HG02623 (cell line): ENCODE data around the gene EPB41L2.
"Not testable (repeated sequence)": the region's sequence is repeated elsewhere in the genome, so short reads cannot be mapped to it uniquely, and the experiment has no call there.

ENCODE experiments used
- ATAC-seq: cut with Tn5 transposase; IDR thresholded peaks from one replicate; pipeline ENCODE4 v1.9.1; 2021; ENCODE audit warnings: moderate library complexity; ENCODE audit not compliant: unreplicated experiment

Gene EPB41L2

DNA sequence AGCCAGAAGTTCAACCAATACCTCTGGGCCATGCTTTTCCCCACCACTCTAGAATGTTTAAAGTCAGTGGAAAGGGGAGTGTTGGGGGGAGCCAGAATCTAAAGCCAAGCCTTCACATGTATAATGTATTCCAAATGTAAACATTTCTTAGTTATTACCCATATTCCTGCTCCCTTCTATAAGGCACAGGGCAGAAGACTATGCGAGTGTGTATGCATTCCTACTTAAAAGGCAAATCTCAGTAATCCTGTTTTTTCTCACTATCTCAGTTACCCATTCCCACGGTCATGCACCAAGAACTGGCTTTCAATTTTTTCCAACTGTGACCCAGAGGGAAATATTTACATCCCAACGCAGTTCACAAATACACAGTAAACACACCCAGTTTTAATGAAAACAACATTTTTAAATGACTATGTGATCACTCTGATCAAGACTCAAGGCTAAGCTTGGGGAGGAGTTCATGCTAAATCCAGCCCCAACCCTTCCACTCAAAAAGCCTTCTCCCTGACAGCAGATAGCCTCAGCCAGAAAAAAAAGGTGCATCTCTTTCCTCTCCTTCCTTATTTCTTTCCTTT is 57.5 kb downstream of the EPB41L2 start:
- ATAC-seq: no peak

DNA sequence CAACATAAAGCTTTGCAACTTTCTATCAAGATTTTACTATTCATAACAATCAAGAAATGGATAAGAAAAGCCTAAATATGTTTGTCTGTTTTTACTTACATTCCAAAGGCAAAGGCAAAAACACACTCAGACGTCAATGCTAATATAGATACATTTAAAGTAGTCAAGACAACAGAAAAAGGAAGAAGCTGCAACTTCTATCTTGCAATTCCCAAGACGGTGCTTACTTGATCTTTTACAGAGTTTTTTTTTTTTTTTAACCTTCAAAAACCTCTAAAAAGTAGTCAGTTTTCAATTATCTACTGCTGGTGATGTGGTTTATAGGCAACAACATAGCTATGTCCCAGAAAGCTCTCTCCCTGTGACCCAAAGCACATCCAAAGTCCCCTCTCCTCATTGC is 58.1 kb downstream of the EPB41L2 start:
- ATAC-seq: no peak

DNA sequence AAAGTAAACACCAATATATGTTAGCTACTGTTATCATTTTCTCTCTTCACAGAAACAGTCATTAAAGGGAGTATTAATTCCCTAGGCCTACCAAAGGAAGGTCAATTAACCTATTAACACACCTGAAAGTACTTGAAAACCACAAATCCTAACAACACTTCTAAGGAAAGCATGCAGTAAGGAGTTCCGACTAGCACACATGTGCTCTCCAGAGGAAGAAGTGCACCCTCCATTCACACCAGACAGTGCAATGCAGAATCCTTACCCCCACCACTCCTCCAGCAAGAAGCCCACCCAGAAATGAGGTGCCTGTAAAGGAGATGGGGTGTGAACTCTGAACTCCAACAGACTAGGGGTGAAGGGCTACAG is 58.7 kb downstream of the EPB41L2 start:
- no peak for ATAC-seq

DNA sequence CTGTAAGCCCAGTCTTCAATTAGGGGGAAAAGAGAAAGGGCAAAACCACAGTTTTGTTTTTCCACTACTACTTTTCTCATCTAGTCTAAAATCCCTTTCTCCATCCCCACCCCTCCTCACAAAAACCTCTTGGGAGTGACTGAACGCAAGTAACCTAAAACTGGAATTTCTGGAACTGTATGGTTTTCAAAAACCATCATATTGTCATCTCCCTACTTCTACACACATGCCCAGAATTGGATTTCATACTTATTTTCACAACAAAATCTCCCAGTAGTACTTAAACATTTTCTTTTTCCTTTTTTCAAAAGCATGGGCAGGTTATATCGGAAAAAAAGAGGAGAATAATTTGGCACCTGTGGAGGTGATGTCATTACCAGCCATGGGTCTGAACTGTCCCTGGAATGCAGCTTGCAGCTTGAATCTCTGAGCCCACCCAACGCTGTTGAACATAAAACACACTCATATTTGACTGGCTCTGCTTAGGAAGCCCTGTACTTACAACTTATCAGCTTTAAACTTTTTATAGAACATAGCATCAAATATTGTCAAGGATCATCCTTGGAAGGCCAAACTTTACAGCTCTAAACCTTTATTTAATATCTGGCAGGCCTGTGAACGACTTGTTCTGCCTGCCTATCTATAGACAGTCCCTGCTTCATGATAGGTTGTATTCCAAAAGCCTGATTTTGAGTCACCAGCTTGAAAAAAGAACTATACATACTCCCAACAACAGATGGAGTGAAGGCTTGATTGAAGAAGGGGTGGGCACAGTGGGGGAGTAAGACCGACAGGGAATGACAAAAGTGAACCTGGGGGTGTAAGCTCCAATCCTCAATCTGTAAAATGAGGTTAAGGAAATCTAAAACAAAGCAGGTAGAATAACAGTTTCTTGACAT is 59.3 kb downstream of the EPB41L2 start:
- ATAC-seq: no peak

DNA sequence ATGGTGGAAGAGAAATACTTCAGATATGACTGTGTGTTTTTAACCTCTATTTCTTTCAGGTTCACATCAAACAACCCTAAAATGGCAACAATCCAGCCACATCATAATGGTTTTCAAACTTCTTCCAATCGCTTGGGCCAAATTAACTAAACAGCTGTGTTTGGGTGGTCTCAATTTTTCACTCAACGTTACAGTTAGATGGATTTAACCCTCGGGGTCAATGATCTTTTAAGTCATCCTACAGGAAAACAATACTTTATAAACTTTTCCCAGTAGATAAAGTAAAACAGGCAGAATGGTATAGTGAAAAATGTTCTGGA is 60.4 kb downstream of the EPB41L2 start:
- no peak for ATAC-seq

DNA sequence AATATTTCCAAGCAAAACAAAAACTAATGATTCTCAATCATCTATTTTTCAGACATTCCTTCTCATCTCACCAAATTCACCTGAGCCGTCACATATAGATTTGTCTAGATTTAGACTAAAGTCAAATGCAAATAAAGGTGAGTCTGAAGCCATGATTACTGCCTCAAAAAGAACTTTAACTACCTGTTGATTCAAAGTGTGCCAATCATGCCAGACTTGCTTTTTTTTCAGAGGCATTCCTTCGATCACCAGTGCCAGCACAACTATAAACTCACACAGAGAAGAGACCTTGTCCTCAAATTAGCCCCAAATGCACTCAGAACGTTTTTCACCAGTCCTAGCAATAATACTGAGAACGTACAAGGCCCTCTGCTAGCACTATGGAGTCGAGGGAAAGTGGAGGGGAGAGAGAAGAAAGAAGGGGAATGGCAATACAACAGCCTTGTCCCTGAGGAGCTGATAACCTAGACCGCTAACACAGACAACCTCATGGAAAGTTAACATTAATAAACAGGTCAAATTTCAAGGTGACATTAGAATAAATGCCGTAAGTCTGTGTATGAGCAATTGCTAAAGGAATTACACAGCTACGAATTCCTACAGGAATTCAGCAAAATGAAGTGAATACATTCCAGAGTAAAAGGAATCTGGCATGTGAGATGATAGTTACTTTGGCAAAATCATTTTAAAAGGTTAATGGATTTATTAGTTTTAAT is 60.9 kb downstream of the EPB41L2 start:
- ATAC-seq: no peak

DNA sequence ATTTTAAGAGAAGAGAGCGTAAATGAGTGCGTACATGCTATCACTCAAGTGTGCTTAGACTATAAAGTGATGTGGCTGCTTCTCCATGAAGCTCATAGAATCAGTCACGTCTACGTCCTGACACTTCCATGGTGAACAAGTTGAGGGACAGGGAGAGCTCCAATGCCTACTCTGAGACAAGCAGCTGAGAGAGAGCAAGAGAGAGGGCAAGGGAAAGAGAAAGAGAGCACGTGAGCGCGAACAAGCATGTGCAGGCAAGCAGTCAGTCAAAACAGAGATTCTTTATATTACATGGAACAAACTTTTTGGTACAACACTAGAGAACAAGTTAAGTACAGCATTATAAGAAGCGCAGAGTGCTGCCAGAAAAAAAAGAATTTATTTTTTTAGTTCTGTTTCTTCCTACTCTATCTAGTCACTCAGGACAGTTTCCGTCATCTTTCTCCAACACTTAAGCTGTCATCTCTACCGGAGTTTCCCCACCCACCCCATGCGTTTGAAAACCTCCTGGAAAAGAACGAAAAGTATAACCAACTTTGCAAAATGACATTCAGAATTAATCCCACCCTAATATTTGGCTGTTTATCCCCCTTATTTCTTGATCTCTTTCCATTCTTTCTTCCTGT is 61.8 kb downstream of the EPB41L2 start:
- ATAC-seq: no peak

DNA sequence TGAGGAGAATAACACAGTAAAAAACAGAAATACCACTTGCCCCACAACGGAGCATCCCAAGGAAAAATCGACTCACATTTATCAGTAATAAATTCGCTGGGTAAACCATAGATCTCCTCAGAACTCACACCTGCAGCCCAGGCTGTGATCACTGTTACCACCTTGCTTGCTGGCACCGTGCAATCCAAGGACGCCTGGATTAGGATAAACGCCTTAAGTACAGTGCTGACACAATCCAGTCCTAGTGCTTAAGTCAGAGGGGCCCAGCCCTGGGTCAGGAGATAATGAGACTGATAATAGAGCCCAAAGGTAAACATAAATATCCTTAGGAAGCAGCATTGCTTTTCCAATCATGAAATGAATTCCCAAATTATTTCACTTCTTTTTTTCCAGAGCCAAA is 62.5 kb downstream of the EPB41L2 start:
- no peak for ATAC-seq

DNA sequence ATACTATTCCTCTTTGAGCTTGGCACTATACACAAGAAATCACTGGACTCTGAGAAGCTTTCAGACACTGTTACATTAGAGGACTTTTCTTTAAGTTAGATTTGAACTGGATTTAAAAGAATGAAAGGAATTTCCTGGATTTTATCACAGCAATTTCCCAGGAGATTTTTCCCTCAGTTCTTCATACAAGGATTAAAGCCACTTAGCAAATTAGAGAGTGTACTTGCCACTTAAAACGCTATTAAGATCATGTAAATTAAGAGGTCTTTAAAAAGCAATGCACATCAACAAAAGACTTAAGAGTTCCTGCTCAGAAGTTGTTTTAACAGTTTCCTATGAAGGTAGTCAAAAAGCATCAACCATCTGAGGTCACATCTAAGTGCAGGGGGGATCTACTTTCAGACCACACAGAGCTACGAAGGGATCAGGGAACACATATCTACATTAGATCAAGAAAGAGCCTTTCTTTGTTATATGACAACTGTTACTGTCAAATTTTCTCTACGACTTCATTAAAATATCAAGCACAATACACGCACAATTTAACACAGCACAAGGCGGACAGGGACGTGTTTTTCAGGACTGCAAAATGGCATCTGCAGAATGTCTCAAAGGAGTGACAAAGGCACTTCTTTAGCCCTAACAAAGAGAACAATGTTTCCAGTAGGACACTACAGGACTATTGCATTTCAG is 65.8 kb downstream of the EPB41L2 start:
- ATAC-seq: no peak

DNA sequence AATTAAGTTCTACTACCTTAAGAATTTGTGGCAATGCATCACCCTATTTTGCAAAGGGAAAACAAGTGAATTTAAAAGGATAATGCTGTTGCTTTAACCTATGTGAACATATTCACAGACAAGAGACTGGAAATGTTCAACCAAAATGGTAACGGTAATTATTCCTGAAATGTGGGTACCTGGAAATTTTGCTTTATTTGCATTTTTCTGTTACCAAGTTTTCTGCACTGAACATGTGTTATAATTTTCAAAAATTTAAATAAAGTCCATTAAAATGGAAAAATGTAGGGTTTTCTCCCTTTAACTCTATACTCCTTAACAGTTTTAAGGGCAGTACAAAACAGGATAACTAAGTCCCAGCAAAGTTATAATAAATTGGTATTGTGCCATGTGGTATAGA is 66.4 kb downstream of the EPB41L2 start:
- no peak for ATAC-seq

DNA sequence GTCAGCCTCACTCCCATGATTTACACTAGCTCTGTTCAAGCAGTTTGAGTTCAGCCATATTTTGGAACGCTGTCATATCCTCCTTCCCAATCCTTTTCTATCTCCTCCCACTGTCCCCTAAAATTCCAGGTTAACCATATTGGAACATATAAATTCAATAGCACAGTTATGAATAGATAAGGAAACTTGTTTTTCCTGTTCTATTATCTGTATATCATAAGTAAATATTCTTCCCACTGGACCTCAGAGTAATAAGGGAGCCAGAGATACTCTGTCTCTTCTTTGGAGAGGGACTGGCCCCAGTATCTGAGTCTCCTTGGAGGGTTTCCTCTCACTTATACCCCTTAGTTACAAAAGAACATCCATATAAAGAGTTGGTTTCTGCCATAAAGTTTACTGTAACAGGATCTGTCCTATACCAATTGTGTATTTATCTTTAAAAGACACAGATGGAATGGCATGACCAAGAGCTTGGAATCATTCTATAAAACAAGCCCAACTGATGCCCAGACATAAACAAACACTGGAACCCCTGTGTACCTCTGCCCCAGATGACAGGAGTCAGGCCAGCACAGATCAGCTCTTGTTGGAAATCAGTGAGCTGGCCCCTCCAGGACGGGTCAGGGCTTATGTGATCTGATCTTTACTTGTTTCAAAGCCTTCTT is 67.1 kb downstream of the EPB41L2 start:
- no peak for ATAC-seq

DNA sequence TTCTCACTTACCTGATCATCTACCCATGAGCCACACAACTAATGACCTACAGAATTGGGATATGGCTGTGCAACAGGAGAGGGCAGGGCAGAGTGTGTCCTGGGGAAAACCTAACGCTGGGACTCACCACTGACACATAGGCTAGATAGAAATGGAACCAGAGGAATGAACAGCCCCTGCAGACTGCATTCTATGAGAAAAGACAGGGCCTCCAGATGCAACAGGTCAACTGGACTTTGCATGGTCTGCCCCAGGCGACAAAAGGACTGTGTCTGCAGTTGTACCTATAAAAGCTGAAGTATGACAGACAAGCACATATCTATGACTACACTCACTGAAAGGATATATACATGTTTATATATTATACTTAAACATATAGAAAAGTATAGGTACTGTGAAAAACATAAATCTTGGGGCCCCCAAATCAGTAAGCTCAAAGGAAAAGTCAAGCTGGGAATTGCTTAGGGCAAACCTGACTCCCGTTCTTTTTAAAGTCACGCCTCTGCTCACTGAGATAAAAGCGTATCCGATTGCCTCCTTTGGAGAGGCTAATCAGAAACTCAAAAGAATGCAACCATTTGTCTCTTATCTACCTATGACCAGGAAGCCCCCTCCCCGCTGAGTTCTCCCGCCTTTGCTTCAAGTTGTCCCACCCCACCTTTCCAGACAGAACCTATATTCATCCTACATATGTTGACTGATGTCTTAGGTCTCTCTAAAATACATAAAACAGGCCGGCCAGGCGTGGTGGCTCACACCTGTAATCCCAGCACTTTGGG is 68.5 kb downstream of the EPB41L2 start:
- no peak for ATAC-seq

DNA sequence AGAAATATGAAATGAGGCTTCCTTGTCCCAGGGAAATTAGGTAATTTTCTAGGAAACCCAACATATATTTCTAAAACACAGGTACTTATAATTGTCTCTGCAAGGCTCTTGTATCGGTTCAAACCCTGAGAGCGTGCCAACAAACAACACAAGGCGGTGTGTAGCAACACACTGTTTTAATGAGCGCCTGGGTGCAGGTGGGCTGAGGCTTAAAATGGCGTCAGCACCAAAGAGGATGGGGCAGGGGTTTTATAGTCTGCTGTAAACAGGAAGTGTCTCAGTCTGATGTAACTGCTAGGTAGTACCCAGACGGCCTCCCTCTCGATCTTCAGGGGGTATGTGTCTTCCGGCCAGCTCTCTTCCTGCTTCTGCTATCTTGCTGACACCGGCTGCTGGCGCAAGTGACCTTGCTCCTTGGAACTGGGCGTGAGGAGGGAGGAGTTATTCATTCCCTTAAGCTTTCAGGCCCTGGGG is 69.7 kb downstream of the EPB41L2 start:
- no peak for ATAC-seq

DNA sequence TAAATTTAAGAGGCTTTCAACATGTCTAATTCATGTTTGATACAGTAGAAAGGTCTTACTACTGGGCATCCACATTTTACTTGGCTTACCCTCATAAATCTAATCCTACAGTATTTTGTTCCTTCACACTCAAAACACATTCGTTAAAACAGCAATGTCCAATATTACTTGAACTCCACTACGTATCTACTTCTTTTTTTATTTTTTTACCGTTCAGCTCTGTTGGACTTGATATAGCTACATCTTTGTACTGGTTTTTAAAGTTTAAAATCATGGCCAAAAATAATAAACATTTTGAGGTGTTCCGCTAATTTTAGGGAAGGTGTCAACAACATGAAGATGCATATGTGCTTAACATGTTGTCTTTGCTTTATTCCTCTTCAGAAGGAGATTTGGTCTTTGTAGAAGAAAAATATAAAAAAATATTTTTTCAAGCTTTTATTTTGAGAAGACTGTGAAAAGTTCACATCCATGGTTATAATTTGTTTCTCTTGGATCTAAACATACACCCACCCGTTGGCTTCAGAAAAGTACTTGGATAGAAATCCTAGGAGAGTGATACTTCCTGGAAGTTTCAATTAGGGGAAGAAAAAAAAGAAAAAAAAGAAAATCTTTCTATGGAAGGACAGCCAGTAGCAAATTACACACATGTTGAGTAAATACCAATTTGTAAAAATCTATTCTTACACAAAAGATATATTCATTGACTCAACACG is 71.5 kb downstream of the EPB41L2 start:
- ATAC-seq: no peak

DNA sequence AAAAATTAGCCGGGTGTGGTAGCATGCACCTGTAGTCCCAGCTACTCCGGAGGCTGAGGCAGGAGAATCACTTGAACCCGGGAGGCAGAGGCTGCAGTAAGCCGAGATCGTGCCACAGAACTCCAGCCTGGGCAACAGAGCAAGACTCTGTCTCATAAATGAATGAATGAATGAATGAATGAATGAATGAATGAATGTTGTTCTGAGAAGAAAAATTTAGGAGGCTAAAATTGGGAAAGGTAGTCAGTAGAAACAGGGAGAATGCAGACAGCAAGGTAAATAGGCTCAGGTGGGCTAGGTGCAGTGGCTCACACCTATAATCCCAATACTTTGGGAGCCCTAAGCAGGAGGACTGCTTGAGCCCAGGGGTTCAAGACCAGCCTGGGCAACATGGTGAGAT is 75.5 kb downstream of the EPB41L2 start:
- not testable (repeated sequence) for ATAC-seq

DNA sequence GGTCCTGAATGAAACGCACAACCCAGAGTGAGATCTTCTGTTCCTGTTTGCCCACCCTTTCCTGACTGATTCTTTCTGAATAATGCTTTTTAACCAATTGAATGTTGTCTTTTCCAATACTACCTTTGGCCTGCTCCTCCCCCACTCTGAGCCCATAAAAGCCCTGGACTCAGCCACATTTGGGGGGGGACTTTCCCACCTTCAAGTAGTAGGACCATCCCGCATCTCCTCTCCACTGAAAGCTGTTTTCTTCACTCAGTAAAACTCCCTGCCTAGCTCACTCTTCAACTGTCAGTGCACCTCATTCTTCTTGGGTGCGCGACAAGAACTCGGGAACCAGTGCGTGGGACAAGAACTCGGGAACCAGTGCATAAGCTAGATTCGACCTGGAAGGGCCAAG is 77.9 kb downstream of the EPB41L2 start:
- ATAC-seq: no peak

DNA sequence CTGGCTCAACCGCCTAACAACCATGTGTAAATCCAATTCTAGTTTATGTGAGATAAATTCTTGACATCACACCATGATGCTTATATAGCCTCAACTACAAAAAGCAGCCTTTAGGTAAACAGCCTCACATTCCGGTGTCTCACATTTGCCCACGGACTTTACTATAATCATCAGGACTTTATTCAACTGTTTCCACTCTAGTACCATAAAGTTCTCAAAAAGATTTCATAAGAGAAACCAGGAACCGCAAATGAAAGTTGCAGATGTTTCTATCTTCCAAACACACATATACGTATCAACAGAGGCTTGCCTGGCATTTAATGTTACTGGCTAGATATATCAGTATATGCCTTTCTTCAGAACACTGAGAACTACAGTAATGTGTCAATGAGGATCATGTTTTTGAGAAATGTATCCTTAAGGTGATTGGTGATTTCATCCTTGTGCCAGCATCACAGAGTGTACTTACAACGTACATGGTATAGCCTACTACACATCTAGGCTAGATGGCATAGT is 80.0 kb downstream of the EPB41L2 start:
- ATAC-seq: no peak

DNA sequence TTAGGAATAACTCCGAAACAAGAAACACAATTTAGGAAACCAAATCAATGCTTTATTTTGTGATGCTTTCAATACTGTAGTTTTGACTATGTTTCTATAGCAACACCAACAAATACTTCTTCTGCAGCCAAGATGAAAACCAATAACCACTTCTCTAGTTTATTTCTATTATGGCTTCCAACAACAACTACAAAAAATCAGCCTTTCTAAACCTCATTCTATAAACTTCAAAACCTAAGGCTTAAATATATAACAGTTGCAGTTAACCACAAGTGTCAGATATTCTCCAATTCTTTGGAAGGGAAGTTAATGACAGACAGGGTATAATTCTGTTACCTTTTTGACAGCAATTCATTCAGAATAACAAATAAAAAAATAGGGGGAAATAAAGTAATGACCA is 80.9 kb downstream of the EPB41L2 start:
- ATAC-seq: no peak

DNA sequence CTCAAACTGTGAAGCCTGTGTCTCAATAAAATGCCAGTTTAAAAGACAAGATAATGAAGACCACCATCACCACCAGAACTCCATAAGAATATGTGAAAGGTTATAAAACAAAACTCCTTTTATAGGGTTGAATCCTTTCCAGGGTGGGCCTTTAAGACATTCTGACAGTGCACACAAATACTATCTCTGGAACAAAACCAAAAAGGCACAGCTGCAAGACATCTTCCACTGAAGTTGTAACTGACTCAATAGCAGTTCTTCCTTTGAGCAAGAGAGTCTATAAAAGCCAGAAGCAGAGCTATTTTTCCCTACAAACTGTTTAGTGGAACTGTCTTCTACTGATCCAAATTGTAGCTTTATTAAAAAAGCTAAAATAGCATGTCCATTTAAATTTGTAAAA is 81.6 kb downstream of the EPB41L2 start:
- ATAC-seq: no peak
